PC-3 (cell line): ENCODE data around the gene THUMPD1. TPM values are rescaled to one million over a fixed set of nuclear protein-coding genes. Genes with fewer than 3 reads are reported as not detected.
"Not testable (repeated sequence)": the region's sequence is repeated elsewhere in the genome, so short reads cannot be mapped to it uniquely, and the experiment has no call there.

ENCODE experiments used
- ATAC-seq: fragments of 200-7000 bp; cut with Tn5 transposase; 2 replicates; pipeline ENCODE4 v1.9.1; 2020; ENCODE audit warnings: mild to moderate bottlenecking, moderate library complexity
- BruUV-seq: library from RNA; stranded (reverse); fragments of 400-500 nt; replicated peaks from 2 replicates; lab custom pipeline; 2021; lab: Mats Ljungman, UMichigan
- CTCF ChIA-PET: fragments of 300-600 bp; sonication (Branson Sonifier 250); formaldehyde crosslinking; loops from one replicate; lab custom pipeline; 2022; ENCODE audit warnings: antibody characterized with exemption; lab: Charles Lee
- POLR2A ChIA-PET: fragments of 300-600 bp; sonication (Branson Sonifier 250); formaldehyde crosslinking; loops from one replicate; lab custom pipeline; 2022; ENCODE audit warnings: antibody characterized with exemption; ENCODE audit not compliant: unreplicated experiment; lab: Charles Lee
- DNase-seq: peaks from one replicate; pipeline ENCODE4 v3.0.0-alpha.2; 2015
- H2AFZ ChIP-seq: fragments of 300-600 bp; sonication (generic); 2 replicates; pipeline ENCODE4 v1.6.0; 2016; ENCODE audit warnings: antibody characterized with exemption, low read length
- H3F3A ChIP-seq: fragments of 300-600 bp; sonication (generic); one replicate; pipeline ENCODE4 v1.6.0; 2017; ENCODE audit warnings: antibody characterized with exemption, low read length, control low read depth, mild to moderate bottlenecking; ENCODE audit not compliant: unreplicated experiment
- H3K27ac ChIP-seq: fragments of 300-600 bp; sonication (generic); 2 replicates; pipeline ENCODE4 v1.5.1; 2016; ENCODE audit warnings: mild to moderate bottlenecking, low read length
- H3K27me3 ChIP-seq: fragments of 300-600 bp; sonication (generic); 2 replicates; pipeline ENCODE4 v1.6.1; 2016; ENCODE audit warnings: low read length, mixed read lengths
- H3K36me3 ChIP-seq: fragments of 300-600 bp; sonication (generic); 2 replicates; pipeline ENCODE4 v1.6.1; 2016; ENCODE audit warnings: low read depth, mixed run types, low read length, mixed read lengths
- H3K4me1 ChIP-seq: fragments of 300-600 bp; sonication (generic); 2 replicates; pipeline ENCODE4 v1.5.1; 2016; ENCODE audit warnings: low read length; ENCODE audit not compliant: insufficient read depth
- H3K4me2 ChIP-seq: fragments of 300-600 bp; sonication (generic); 2 replicates; pipeline ENCODE4 v1.6.0; 2016; ENCODE audit warnings: low read length
- H3K4me3 ChIP-seq: fragments of 300-600 bp; sonication (generic); 2 replicates; pipeline ENCODE4 v1.5.1; 2016; ENCODE audit warnings: mild to moderate bottlenecking, low read length, mixed read lengths
- H3K79me2 ChIP-seq: fragments of 300-600 bp; sonication (generic); 2 replicates; pipeline ENCODE4 v1.6.1; 2017; ENCODE audit warnings: low read length, mixed read lengths
- H3K9ac ChIP-seq: fragments of 300-600 bp; sonication (generic); 2 replicates; pipeline ENCODE4 v1.6.0; 2016; ENCODE audit warnings: mild to moderate bottlenecking, low read length
- H3K9me2 ChIP-seq: fragments of 300-600 bp; sonication (generic); replicated peaks from 2 replicates; pipeline ENCODE4 v1.6.1; 2016; ENCODE audit warnings: mixed run types, low read length, mixed read lengths
- H3K9me3 ChIP-seq: fragments of 300-600 bp; sonication (generic); 2 replicates; pipeline ENCODE4 v1.6.1; 2016; ENCODE audit warnings: low read length, mixed read lengths
- H4K20me1 ChIP-seq: fragments of 300-600 bp; sonication (generic); 2 replicates; pipeline ENCODE4 v1.6.1; 2016; ENCODE audit warnings: low read length, mixed read lengths
- CTCF ChIP-seq: fragments of 300-600 bp; sonication (generic); conservative IDR thresholded peaks from 2 replicates; pipeline ENCODE4 v1.5.1; 2017; ENCODE audit warnings: antibody characterized with exemption, low read depth, mild to moderate bottlenecking, low read length
- EZH2 ChIP-seq: fragments of 300-600 bp; sonication (generic); IDR thresholded peaks from one replicate; pipeline ENCODE4 v1.6.1; 2017; ENCODE audit warnings: antibody characterized with exemption, mild to moderate bottlenecking, low read length; ENCODE audit not compliant: unreplicated experiment
- EZH2phosphoT487 ChIP-seq: fragments of 300-600 bp; sonication (generic); IDR thresholded peaks from 2 replicates; pipeline ENCODE4 v1.6.1; 2018; ENCODE audit warnings: mild to moderate bottlenecking, antibody characterized with exemption, low read length, borderline replicate concordance
- intact Hi-C: fragments of 100-400 bp; cut with micrococcal nuclease; formaldehyde crosslinking; loops from 2 replicates; pipeline ENCODE4 v1.9.0; 2023
- total RNA-seq: library from RNA; depleted of rRNA; stranded (reverse); fragments of >200 nt; gene quantifications from 2 replicates; pipeline ENCODE4 v1.2.3, GENCODE V29; 2014

THUMPD1 gene
- total RNA-seq, 1 experiment from 2014 or later = 44.9 TPM

- Histone ChIP-seq H3K9me3 (no peaks in the 10 kb centered on the region), H3F3A (no peaks in the 10 kb centered on the region), H3K36me3 (no peaks in the 10 kb centered on the region), H2AFZ (no peak overlapping the region), H3K4me3 (no peak overlapping the region), H3K4me1 (peaks cover 12% of the 10 kb centered on the region), H3K4me2 (no peak overlapping the region), H3K9ac (no peak overlapping the region), H3K27me3 (no peaks in the 10 kb centered on the region), H3K9me2 (no peaks in the 10 kb centered on the region), H3K79me2 (no peaks in the 10 kb centered on the region), H4K20me1 (no peaks in the 10 kb centered on the region), H3K27ac (no peak overlapping the region)
- ATAC-seq (no peak), DNase-seq (no peak)
- CTCF ChIA-PET = no interaction called here
- POLR2A ChIA-PET = no interaction called here
- BruUV-seq = no TSS peak
- intact Hi-C loops = no loop called here
- TF ChIP-seq EZH2phosphoT487 (no peak), EZH2 (no peak), CTCF (no peak)
These were observed 24.7 kb upstream of the THUMPD1 start for GRCh38 chr16:20766294-20766693.

- Histone ChIP-seq H2AFZ (no peak overlapping the region), H3K9me3 (no peaks in the 10 kb centered on the region), H3K4me1 (peaks cover 12% of the 10 kb centered on the region), H3F3A (no peaks in the 10 kb centered on the region), H3K9ac (no peak overlapping the region), H3K27ac (no peak overlapping the region), H3K36me3 (no peaks in the 10 kb centered on the region), H3K9me2 (no peaks in the 10 kb centered on the region), H4K20me1 (no peaks in the 10 kb centered on the region), H3K79me2 (no peaks in the 10 kb centered on the region), H3K4me2 (no peak overlapping the region), H3K4me3 (no peak overlapping the region), H3K27me3 (no peaks in the 10 kb centered on the region)
- TF ChIP-seq CTCF (no peak), EZH2phosphoT487 (no peak), EZH2 (no peak)
- ATAC-seq (no peak), DNase-seq (no peak)
- ChIA-PET CTCF (no interaction called here), POLR2A (no interaction called here)
- BruUV-seq = no TSS peak
- intact Hi-C loops = no loop called here
These were observed 24.1 kb upstream of the THUMPD1 start for GRCh38 chr16:20765732-20766131.

GRCh38 chr16:20764448-20764847, 22.8 kb upstream of the THUMPD1 start:
- peaks cover 12% of the 10 kb centered on the region for H3K4me1 ChIP-seq
- H3K9ac ChIP-seq, DNase-seq, H3K9me2 ChIP-seq, H3K27me3 ChIP-seq, H3K4me3 ChIP-seq, H4K20me1 ChIP-seq, H3F3A ChIP-seq, H3K36me3 ChIP-seq, H3K9me3 ChIP-seq, H3K79me2 ChIP-seq, H2AFZ ChIP-seq, CTCF ChIA-PET, H3K27ac ChIP-seq, ATAC-seq, POLR2A ChIA-PET, intact Hi-C loops, BruUV-seq: not testable (repeated sequence)
- peak overlapping the region; percentile 63; the same call in 1 of the 2 replicates for H3K4me2 ChIP-seq
